Activated CD4-positive, alpha-beta T cell treated with anti-CD3 and anti-CD28 coated beads, Interleukin-2, amount 10 ng/mL, durations not matched to agents 24 days and 14 days (primary cell): ENCODE data around the gene TMEM91. TPM values are rescaled to one million over a fixed set of nuclear protein-coding genes. Genes with fewer than 3 reads are reported as not detected.

ENCODE experiments used
- DNase-seq: peaks from one replicate; pipeline ENCODE4 v3.0.0; 2022
- H3K27ac Mint-ChIP-seq: one replicate; pipeline ENCODE4 v1.8.0; 2022; ENCODE audit warnings: mild to moderate bottlenecking, mixed read lengths
- H3K27me3 Mint-ChIP-seq: one replicate; pipeline ENCODE4 v1.8.0; 2022; ENCODE audit warnings: mixed read lengths
- H3K36me3 Mint-ChIP-seq: one replicate; pipeline ENCODE4 v1.8.0; 2022; ENCODE audit warnings: low read depth, mild to moderate bottlenecking, mixed read lengths
- H3K4me1 Mint-ChIP-seq: one replicate; pipeline ENCODE4 v1.8.0; 2021; ENCODE audit warnings: mixed read lengths
- H3K4me3 Mint-ChIP-seq: one replicate; pipeline ENCODE4 v1.8.0; 2022; ENCODE audit warnings: mild to moderate bottlenecking, moderate library complexity, mixed read lengths
- H3K9me3 Mint-ChIP-seq: one replicate; pipeline ENCODE4 v1.8.0; 2021; ENCODE audit warnings: mixed read lengths
- intact Hi-C: fragments of 100-400 bp; cut with micrococcal nuclease; formaldehyde crosslinking; loops from one replicate; pipeline ENCODE4 v1.15.1; 2023
- total RNA-seq: library from RNA; stranded (reverse); gene quantifications from 2 replicates; pipeline ENCODE4 v1.2.3, GENCODE V29; 2022

TMEM91 gene
- 4.2 and 5.8 TPM in 2 replicates for total RNA-seq

GRCh38 chr19:41376241-41376997 lies at the start of gene TMEM91:
Gene TMEM91, plus strand, starts transcription at chr19:41376533. Its CDS starts 1,777 bp downstream, at chr19:41378310.
- DNase-seq = peak; percentile 70
- peak within 1 kb of the TSS; percentile 76 for H3K4me3 Mint-ChIP-seq
- H3K36me3 Mint-ChIP-seq = peaks cover 8% of the 10 kb centered on the region
- no peaks in the 10 kb centered on the region for H3K9me3 Mint-ChIP-seq
- H3K4me1 Mint-ChIP-seq = peaks cover 13% of the 10 kb centered on the region
- intact Hi-C loops = no loop called here
- peak within 1 kb of the TSS; percentile 79 for H3K27ac Mint-ChIP-seq
- H3K27me3 Mint-ChIP-seq = no peaks in the 10 kb centered on the region

- H3K4me3 Mint-ChIP-seq = peak overlapping the region; percentile 79
- H3K9me3 Mint-ChIP-seq = no peaks in the 10 kb centered on the region
- peak overlapping the region; percentile 84 for H3K27ac Mint-ChIP-seq
- H3K4me1 Mint-ChIP-seq = peaks cover 60% of the 10 kb centered on the region
- DNase-seq = no peak
- peaks cover 67% of the 10 kb centered on the region for H3K36me3 Mint-ChIP-seq
- H3K27me3 Mint-ChIP-seq = no peaks in the 10 kb centered on the region
- intact Hi-C loops = loop anchor here (1.0 kb wide), 1 partner anchor 17 kb away; the partner anchor contains the start of gene CCDC97
These were observed 49.2 kb upstream of the TMEM91 start for GRCh38 chr19:41327076-41327575.

GRCh38 chr19:41327576-41328156 lies 48.7 kb upstream of the TMEM91 start:
- peaks cover 69% of the 10 kb centered on the region for H3K36me3 Mint-ChIP-seq
- peaks cover 64% of the 10 kb centered on the region for H3K4me1 Mint-ChIP-seq
- no peaks in the 10 kb centered on the region for H3K9me3 Mint-ChIP-seq
- intact Hi-C loops = loop anchor here (1.0 kb wide), 3 partner anchors 17 to 64 kb away; partner anchors contain the start of gene CCDC97
- H3K27me3 Mint-ChIP-seq = no peaks in the 10 kb centered on the region
- H3K4me3 Mint-ChIP-seq = peak overlapping the region; percentile 91
- peak; percentile 90 for DNase-seq
- H3K27ac Mint-ChIP-seq = peak overlapping the region; percentile 98

- Mint-ChIP-seq H3K4me1 (peaks cover 59% of the 10 kb centered on the region), H3K27me3 (no peaks in the 10 kb centered on the region), H3K27ac (peak overlapping the region; percentile 98), H3K9me3 (no peaks in the 10 kb centered on the region), H3K4me3 (peak overlapping the region; percentile 91), H3K36me3 (peaks cover 65% of the 10 kb centered on the region)
- intact Hi-C loops = loop anchor here (1.0 kb wide), 2 partner anchors 24 to 65 kb away; no protein-coding TSS in a partner anchor
- no peak for DNase-seq
These were observed 48.0 kb upstream of the TMEM91 start for GRCh38 chr19:41328157-41328841.

- no peak for DNase-seq
- Mint-ChIP-seq H3K36me3 (peaks cover 62% of the 10 kb centered on the region), H3K4me3 (peak overlapping the region; percentile 91), H3K4me1 (peaks cover 57% of the 10 kb centered on the region), H3K27ac (peak overlapping the region; percentile 98), H3K27me3 (no peaks in the 10 kb centered on the region), H3K9me3 (no peaks in the 10 kb centered on the region)
- intact Hi-C loops = loop anchor here (1.0 kb wide), 2 partner anchors 23 to 66 kb away; no protein-coding TSS in a partner anchor
These were observed 47.5 kb upstream of the TMEM91 start for GRCh38 chr19:41328842-41329225.

GRCh38 chr19:41330481-41330880 lies 45.9 kb upstream of the TMEM91 start:
- H3K4me3 Mint-ChIP-seq = no peak overlapping the region
- peak; percentile 57 for DNase-seq
- peak overlapping the region; percentile 77 for H3K27ac Mint-ChIP-seq
- no peaks in the 10 kb centered on the region for H3K9me3 Mint-ChIP-seq
- peaks cover 62% of the 10 kb centered on the region for H3K36me3 Mint-ChIP-seq
- peaks cover 55% of the 10 kb centered on the region for H3K4me1 Mint-ChIP-seq
- intact Hi-C loops = no loop called here
- H3K27me3 Mint-ChIP-seq = no peaks in the 10 kb centered on the region

- intact Hi-C loops = no loop called here
- Mint-ChIP-seq H3K27ac (no peak overlapping the region), H3K4me3 (no peak overlapping the region), H3K36me3 (peaks cover 63% of the 10 kb centered on the region), H3K9me3 (no peaks in the 10 kb centered on the region), H3K4me1 (peaks cover 55% of the 10 kb centered on the region), H3K27me3 (no peaks in the 10 kb centered on the region)
- DNase-seq = no peak
These were observed 45.2 kb upstream of the TMEM91 start for GRCh38 chr19:41330946-41331678.

GRCh38 chr19:41332000-41332399 lies 44.3 kb upstream of the TMEM91 start:
- Mint-ChIP-seq H3K4me3 (no peak overlapping the region), H3K36me3 (peaks cover 62% of the 10 kb centered on the region), H3K27me3 (no peaks in the 10 kb centered on the region), H3K9me3 (no peaks in the 10 kb centered on the region), H3K27ac (peak overlapping the region; percentile 58), H3K4me1 (peaks cover 48% of the 10 kb centered on the region)
- no peak for DNase-seq
- intact Hi-C loops = no loop called here

- peaks cover 64% of the 10 kb centered on the region for H3K36me3 Mint-ChIP-seq
- H3K27ac Mint-ChIP-seq = no peak overlapping the region
- intact Hi-C loops = no loop called here
These were observed 43.9 kb upstream of the TMEM91 start for GRCh38 chr19:41332468-41332867.

GRCh38 chr19:41334793-41335192 lies 41.5 kb upstream of the TMEM91 start:
- peak overlapping the region; percentile 57 for H3K27ac Mint-ChIP-seq
- DNase-seq = no peak
- no peaks in the 10 kb centered on the region for H3K9me3 Mint-ChIP-seq
- intact Hi-C loops = no loop called here
- H3K27me3 Mint-ChIP-seq = no peaks in the 10 kb centered on the region
- H3K4me1 Mint-ChIP-seq = peaks cover 38% of the 10 kb centered on the region
- H3K4me3 Mint-ChIP-seq = peak overlapping the region; percentile 49
- peaks cover 64% of the 10 kb centered on the region for H3K36me3 Mint-ChIP-seq

More at GRCh38 chr19:41332468-41332867, 43.9 kb upstream of the TMEM91 start:
- Mint-ChIP-seq H3K27me3 (no peaks in the 10 kb centered on the region), H3K4me3 (no peak overlapping the region), H3K9me3 (no peaks in the 10 kb centered on the region), H3K4me1 (peaks cover 47% of the 10 kb centered on the region)
- no peak for DNase-seq

GRCh38 chr19:41335467-41335866 lies 40.9 kb upstream of the TMEM91 start:
- H3K4me1 Mint-ChIP-seq = peaks cover 37% of the 10 kb centered on the region
- H3K36me3 Mint-ChIP-seq = peaks cover 66% of the 10 kb centered on the region
- no peaks in the 10 kb centered on the region for H3K9me3 Mint-ChIP-seq

GRCh38 chr19:41339936-41340335 lies 36.4 kb upstream of the TMEM91 start:
- Mint-ChIP-seq H3K27ac (no peak overlapping the region), H3K27me3 (no peaks in the 10 kb centered on the region), H3K36me3 (peaks cover 71% of the 10 kb centered on the region), H3K4me3 (no peak overlapping the region), H3K9me3 (no peaks in the 10 kb centered on the region), H3K4me1 (peaks cover 33% of the 10 kb centered on the region)
- intact Hi-C loops = no loop called here
- DNase-seq = no peak

More at GRCh38 chr19:41335467-41335866, 40.9 kb upstream of the TMEM91 start:
- H3K4me3 Mint-ChIP-seq = no peak overlapping the region
- no peak overlapping the region for H3K27ac Mint-ChIP-seq
- no peak for DNase-seq
- H3K27me3 Mint-ChIP-seq = no peaks in the 10 kb centered on the region
- intact Hi-C loops = no loop called here
